Measurements from ENCODE around the gene GTF2IRD1. TPM values are rescaled to one million over a fixed set of nuclear protein-coding genes. Genes with fewer than 3 reads are reported as not detected.

GTF2IRD1 gene
- total and polyA plus RNA-seq, 9 of the 15 experiments (the other 6 are each of a cell fraction or from before 2014, with no cell fraction given), result 9.1 to 30.2 (median 14.0) TPM

DNA sequence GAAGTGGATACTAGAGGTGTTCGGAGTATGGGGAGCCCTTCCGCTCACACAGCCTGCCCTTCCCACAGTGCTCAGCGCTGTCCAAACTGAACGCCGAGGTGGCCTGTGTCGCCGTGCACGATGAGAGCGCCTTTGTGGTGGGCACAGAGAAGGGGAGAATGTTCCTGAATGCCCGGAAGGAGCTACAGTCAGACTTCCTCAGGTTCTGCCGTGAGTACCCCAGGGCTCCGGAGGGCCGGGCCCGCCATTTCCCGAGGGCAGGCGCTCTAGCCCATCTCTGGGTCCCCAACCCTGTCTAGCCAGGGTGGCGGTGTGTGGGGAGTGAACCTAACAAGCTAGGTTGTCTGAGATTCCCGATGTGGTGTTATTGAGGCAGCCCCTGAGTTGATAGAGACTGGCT, 59.1 kb downstream of the GTF2IRD1 start:
- Histone ChIP-seq H3K9me3 (replicated peaks; ENCODE audit: control insufficient read depth, insufficient read depth, low read depth, low read length) (no peaks in the 10 kb centered on the region), H3K9me1 (ENCODE audit: control insufficient read depth, insufficient read depth, low read length) (peaks cover under 1% of the 10 kb centered on the region), H3K4me3 (no peak overlapping the region), H3K4me1 (replicated peaks in 1 of 2; ENCODE audit: control insufficient read depth in 2 of 2, insufficient read depth in 2 of 2, low read length in 2 of 2) (peaks cover 0 to 8% of the 10 kb centered on the region in 2 experiments; a peak in 1 of 5 replicates), H3K4me2 (ENCODE audit: insufficient read depth, low read length) (no peak overlapping the region), H2AFZ (ENCODE audit: low read depth, low read length) (no peak overlapping the region), H3K36me3 (ENCODE audit: control insufficient read depth, insufficient read depth, low read length) (peaks cover 40% of the 10 kb centered on the region; the same call in 2 of the 3 replicates), H4K20me1 (replicated peaks; ENCODE audit: control insufficient read depth, insufficient read depth, low read length) (peaks cover 3% of the 10 kb centered on the region; the same call in 1 of the 2 replicates), H3K27me3 (ENCODE audit: control insufficient read depth in 2 of 2, insufficient read depth in 2 of 2, low read length in 2 of 2) (no peaks in the 10 kb centered on the region), H3K27ac (ENCODE audit: extremely low read depth, low read depth, low read length) (no peak overlapping the region), H3K9ac (ENCODE audit: insufficient read depth in 1 of 2, low read depth in 2 of 2, low read length in 2 of 2) (0 out of 4 replicates have a peak overlapping the region, but pooled peaks of 1 of the 2 experiments have one; percentile 36), H3K79me2 (ENCODE audit: control insufficient read depth, insufficient read depth, low read length) (no peaks in the 10 kb centered on the region)
- FAIRE-seq (no peak), ATAC-seq (no peak), DNase-seq (ENCODE audit: extremely low read depth in 1 of 4, low spot score in 3 of 4) (no peak)
- intact Hi-C loops (cut with micrococcal nuclease), result no loop called here
- ChIA-PET CTCF (ENCODE audit: low intra/inter-chr PET ratio) (no interaction called here), POLR2A (no interaction called here)
- in situ Hi-C loops (cut with MboI), result no loop called here
- no TSS peak for BruUV-seq (replicated peaks)
- 92% methylated on average over 18 of the region's 18 CpGs for WGBS (ENCODE audit: insufficient coverage, low coverage, missing lambda C conversion rate)
- no peak for TF ChIP-seq SETDB1 (IDR thresholded peaks at IDR 0.05; ENCODE audit: low read length)
- no peak for TF ChIP-seq TCF3 (CRISPR knock-in tag; IDR thresholded peaks at IDR 0.05)
- TF ChIP-seq KAT7 (CRISPR knock-in tag; IDR thresholded peaks at IDR 0.05; ENCODE audit: borderline replicate concordance), result no peak
- no peak for TF ChIP-seq EP400 (IDR thresholded peaks at IDR 0.05)
- TF ChIP-seq, protein P1, sequence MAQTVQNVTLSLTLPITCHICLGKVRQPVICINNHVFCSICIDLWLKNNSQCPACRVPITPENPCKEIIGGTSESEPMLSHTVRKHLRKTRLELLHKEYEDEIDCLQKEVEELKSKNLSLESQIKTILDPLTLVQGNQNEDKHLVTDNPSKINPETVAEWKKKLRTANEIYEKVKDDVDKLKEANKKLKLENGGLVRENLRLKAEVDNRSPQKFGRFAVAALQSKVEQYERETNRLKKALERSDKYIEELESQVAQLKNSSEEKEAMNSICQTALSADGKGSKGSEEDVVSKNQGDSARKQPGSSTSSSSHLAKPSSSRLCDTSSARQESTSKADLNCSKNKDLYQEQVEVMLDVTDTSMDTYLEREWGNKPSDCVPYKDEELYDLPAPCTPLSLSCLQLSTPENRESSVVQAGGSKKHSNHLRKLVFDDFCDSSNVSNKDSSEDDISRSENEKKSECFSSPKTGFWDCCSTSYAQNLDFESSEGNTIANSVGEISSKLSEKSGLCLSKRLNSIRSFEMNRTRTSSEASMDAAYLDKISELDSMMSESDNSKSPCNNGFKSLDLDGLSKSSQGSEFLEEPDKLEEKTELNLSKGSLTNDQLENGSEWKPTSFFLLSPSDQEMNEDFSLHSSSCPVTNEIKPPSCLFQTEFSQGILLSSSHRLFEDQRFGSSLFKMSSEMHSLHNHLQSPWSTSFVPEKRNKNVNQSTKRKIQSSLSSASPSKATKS (CRISPR knock-in tag; IDR thresholded peaks at IDR 0.05), result no peak
- TF ChIP-seq, protein P2, sequence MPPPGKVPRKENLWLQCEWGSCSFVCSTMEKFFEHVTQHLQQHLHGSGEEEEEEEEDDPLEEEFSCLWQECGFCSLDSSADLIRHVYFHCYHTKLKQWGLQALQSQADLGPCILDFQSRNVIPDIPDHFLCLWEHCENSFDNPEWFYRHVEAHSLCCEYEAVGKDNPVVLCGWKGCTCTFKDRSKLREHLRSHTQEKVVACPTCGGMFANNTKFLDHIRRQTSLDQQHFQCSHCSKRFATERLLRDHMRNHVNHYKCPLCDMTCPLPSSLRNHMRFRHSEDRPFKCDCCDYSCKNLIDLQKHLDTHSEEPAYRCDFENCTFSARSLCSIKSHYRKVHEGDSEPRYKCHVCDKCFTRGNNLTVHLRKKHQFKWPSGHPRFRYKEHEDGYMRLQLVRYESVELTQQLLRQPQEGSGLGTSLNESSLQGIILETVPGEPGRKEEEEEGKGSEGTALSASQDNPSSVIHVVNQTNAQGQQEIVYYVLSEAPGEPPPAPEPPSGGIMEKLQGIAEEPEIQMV (tag; conservative IDR thresholded peaks at IDR 0.05; ENCODE audit: low read depth), result no peak
- TF ChIP-seq, protein P3, sequence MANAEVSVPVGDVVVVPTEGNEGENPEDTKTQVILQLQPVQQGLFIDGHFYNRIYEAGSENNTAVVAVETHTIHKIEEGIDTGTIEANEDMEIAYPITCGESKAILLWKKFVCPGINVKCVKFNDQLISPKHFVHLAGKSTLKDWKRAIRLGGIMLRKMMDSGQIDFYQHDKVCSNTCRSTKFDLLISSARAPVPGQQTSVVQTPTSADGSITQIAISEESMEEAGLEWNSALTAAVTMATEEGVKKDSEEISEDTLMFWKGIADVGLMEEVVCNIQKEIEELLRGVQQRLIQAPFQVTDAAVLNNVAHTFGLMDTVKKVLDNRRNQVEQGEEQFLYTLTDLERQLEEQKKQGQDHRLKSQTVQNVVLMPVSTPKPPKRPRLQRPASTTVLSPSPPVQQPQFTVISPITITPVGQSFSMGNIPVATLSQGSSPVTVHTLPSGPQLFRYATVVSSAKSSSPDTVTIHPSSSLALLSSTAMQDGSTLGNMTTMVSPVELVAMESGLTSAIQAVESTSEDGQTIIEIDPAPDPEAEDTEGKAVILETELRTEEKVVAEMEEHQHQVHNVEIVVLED (CRISPR knock-in tag; IDR thresholded peaks at IDR 0.05), result no peak
